ENCODE measurements around the gene CACNA1H. TPM values are rescaled to one million over a fixed set of nuclear protein-coding genes. Genes with fewer than 3 reads are reported as not detected.

Gene CACNA1H
- total and polyA plus RNA-seq, 11 donors = 1.6 to 14.6 (median 3.2) TPM

DNA sequence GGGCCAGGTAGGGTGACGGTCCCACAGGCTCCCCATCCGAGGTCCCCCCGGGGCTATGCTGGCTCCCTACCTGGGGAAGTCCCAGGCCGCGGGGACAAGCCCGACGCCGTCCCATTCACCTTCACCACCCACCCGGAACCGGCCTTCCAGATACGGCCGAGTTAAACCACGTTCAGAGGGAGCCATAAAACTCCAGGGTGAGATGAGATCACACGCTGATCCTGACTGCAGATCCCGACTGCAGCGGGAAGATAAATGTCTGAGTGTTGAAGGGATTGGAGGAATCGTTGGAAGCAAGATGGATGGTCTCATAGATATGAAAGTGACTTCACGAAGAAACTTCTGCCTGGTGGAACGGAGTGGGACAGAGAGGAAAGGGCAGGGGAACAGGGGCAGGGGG is 43.3 kb upstream of the CACNA1H start:
- intact Hi-C loops (cut with DNase I) = loop anchor here in 1 of 10 donors (2.0 kb wide), 1 partner anchor 83 kb away; no protein-coding TSS in a partner anchor
- H3K4me3 ChIP-seq = no peak overlapping the region
- H3K9me3 ChIP-seq = no peaks in the 10 kb centered on the region
- WGBS, 4 donors = 62 to 69% (median 63%) methylated on average over 19 of the region's 19 CpGs
- no peaks in the 10 kb centered on the region for H3K4me1 ChIP-seq
- TF ChIP-seq, protein P1, sequence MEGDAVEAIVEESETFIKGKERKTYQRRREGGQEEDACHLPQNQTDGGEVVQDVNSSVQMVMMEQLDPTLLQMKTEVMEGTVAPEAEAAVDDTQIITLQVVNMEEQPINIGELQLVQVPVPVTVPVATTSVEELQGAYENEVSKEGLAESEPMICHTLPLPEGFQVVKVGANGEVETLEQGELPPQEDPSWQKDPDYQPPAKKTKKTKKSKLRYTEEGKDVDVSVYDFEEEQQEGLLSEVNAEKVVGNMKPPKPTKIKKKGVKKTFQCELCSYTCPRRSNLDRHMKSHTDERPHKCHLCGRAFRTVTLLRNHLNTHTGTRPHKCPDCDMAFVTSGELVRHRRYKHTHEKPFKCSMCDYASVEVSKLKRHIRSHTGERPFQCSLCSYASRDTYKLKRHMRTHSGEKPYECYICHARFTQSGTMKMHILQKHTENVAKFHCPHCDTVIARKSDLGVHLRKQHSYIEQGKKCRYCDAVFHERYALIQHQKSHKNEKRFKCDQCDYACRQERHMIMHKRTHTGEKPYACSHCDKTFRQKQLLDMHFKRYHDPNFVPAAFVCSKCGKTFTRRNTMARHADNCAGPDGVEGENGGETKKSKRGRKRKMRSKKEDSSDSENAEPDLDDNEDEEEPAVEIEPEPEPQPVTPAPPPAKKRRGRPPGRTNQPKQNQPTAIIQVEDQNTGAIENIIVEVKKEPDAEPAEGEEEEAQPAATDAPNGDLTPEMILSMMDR (IDR thresholded peaks at IDR 0.05) = no peak
- TF ChIP-seq POLR2A (IDR thresholded peaks at IDR 0.05) = no peak
- no peaks in the 10 kb centered on the region for H3K36me3 ChIP-seq
- H3K27ac ChIP-seq = no peak overlapping the region
- H3K27me3 ChIP-seq = peaks cover 0 to 68% (median 20%) of the 10 kb centered on the region in 9 donors
- ATAC-seq (no peak), DNase-seq (no peak)

DNA sequence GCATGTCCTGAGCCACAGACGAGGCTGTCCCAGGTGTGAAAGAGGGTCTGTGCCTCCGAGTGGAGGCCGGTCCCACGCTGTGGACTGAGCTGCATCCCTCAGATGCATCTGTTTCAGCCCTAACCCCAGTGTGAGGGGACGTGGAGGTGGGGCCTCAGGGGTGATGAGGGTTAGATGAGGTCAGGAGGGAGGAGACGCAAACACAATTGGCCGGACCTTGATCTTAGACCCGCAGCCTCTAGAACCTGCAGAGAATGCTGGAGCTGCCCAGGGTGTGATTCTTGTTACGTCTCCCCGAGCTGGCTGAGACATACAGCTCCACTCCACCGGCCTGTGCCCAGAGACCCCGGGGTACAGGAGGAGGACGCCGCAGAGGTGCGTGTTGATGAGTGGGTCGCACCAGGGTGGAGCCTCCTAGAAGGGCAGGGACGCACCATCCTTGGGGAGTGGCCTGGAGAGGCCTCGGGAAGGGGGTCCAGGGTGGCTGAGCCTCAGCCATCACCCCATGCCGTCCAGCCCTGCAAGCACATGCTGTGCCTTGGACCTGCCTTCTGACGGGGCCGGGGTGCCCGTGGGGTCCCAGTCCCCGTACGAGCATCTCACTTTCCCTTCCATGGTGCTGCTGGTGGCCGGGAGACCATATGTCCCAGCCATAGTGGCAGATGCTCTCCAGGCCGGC is 40.3 kb upstream of the CACNA1H start:
- WGBS, 4 donors = 68 to 76% (median 70%) methylated on average over 25 to 26 of the region's 26 CpGs

DNA sequence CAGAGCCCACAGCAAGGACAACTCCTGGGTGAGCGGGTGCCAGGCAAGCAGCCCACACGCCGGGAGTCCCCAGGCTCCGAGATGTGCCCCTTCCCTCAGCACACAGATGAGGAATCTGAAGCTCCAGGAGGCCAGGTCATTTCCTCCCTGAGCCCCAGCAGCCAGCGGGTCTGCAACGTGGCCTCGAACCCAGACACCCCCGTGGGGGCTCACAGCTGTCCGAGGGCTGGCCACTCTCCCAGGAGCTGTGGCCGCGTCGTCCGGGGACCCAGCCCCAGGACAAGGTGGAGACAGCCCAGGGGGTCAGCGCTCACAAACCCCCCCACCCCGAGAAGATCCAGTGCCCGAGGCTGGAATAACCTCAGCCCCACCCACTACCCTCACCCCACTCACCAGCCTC is 39.4 kb upstream of the CACNA1H start:
- H3K27me3 ChIP-seq = peaks cover 0 to 62% (median 8%) of the 10 kb centered on the region in 9 donors
- TF ChIP-seq, protein P1 (IDR thresholded peaks at IDR 0.05) = no peak
- TF ChIP-seq POLR2A (IDR thresholded peaks at IDR 0.05) = no peak
- ATAC-seq (no peak), DNase-seq (no peak)
- H3K4me3 ChIP-seq = no peak overlapping the region
- WGBS, 4 donors = 63 to 78% (median 70%) methylated on average over 6 to 16 of the region's 16 CpGs
- intact Hi-C loops (cut with DNase I) = no loop called here
- no peaks in the 10 kb centered on the region for H3K36me3 ChIP-seq
- no peaks in the 10 kb centered on the region for H3K9me3 ChIP-seq
- H3K4me1 ChIP-seq = no peaks in the 10 kb centered on the region
- no peak overlapping the region for H3K27ac ChIP-seq

More for the DNA sequence above, 40.3 kb upstream of the CACNA1H start:
- Histone ChIP-seq H3K4me3 (no peak overlapping the region), H3K27ac (no peak overlapping the region), H3K36me3 (no peaks in the 10 kb centered on the region), H3K9me3 (no peaks in the 10 kb centered on the region), H3K4me1 (no peaks in the 10 kb centered on the region), H3K27me3 (peaks cover 0 to 66% (median 14%) of the 10 kb centered on the region in 9 donors)
- intact Hi-C loops (cut with DNase I) = no loop called here
- ATAC-seq = no peak
- no peak for DNase-seq
- TF ChIP-seq, protein P1 (IDR thresholded peaks at IDR 0.05) = no peak
- no peak for TF ChIP-seq POLR2A (IDR thresholded peaks at IDR 0.05)

DNA sequence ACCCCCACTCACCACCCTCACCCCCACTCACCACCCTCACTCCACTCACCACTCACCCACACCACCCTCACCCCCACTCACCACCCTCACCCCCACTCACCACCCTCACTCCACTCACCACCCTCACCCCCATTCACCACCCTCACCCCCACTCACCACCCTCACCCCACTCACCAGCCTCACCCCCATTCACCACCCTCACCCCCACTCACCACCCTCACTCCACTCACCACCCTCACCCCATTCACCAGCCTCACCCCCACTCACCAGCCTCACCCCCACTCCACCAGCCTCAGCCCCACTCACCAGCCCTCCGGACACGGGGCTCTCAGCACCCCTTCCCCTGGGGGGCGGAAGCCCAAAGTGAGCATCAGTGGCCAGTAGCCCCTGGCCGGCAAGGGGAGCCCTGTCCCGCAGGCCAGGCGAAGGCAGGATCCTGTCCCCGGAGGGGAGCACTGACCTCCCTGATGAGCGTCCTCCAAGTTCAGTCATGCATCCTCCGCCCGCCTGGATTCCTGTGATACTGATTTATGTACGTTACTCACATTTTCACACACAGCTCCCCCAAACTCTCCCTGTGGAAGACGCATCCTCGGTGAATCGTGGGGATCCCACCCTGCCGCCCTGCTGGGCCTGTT is 38.9 kb upstream of the CACNA1H start:
- no peak overlapping the region for H3K27ac ChIP-seq
- no peak for DNase-seq
- peaks cover 0 to 62% (median 6%) of the 10 kb centered on the region in 9 donors for H3K27me3 ChIP-seq
- intact Hi-C loops (cut with DNase I) = no loop called here
- 74 to 80% (median 74%) methylated on average over 15 of the region's 15 CpGs for WGBS, 4 donors
- H3K9me3 ChIP-seq = no peaks in the 10 kb centered on the region
- no peaks in the 10 kb centered on the region for H3K4me1 ChIP-seq
- no peak overlapping the region for H3K4me3 ChIP-seq
- no peaks in the 10 kb centered on the region for H3K36me3 ChIP-seq
- no peak for ATAC-seq
- TF ChIP-seq, protein P1 (IDR thresholded peaks at IDR 0.05) = no peak
- TF ChIP-seq POLR2A (IDR thresholded peaks at IDR 0.05) = no peak

Measured in heart left ventricle (tissue), 16 donors.